Measurements from ENCODE around the gene OSBPL6. TPM values are rescaled to one million over a fixed set of nuclear protein-coding genes. Genes with fewer than 3 reads are reported as not detected.

OSBPL6 gene
- total and polyA plus RNA-seq, 2 of the 13 experiments (the other 11 are each of a cell fraction or from before 2014, with no cell fraction given), result 0.03 to 0.11 TPM

DNA sequence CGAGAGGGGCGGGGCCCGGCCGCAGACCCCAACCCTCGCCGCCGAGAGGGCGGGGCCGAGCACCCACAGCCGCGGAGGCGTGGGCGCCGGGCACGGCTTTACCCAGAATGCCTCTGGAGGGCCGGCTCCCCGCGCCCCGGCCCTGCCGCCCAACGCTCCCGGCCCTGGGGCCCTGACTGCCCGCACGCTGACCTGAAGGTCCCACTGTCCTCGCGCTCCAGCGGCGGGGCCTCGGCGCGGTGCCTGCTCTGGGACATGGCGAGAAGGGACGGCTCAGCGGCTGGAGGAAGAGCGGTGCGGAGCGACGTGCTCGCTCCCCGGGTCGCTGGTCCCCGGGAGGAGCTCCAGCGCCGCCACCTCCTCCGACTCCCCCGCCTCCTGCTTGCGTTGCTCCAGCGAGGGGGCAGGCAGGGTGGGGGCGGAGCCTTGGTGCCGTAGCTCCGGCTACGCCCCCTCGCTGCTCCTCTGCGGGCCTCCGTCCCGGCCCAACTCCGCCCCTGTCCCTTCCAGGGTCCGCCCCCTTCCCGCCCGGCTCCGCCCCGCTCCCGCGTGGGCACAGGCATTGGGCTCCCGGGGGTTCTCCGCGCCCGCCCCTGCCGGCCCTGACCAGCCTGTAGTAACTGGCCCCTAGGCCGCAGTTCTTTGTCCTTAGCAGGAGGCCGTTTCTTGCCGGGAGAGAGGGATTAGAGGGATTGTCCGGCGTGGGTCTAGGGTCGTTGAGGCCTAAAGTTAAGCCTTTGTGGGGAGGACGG lies 256.6 kb downstream of the OSBPL6 start, which contains the start of the genes PJVK and PRKRA (continued):
- TF ChIP-seq, protein P1, sequence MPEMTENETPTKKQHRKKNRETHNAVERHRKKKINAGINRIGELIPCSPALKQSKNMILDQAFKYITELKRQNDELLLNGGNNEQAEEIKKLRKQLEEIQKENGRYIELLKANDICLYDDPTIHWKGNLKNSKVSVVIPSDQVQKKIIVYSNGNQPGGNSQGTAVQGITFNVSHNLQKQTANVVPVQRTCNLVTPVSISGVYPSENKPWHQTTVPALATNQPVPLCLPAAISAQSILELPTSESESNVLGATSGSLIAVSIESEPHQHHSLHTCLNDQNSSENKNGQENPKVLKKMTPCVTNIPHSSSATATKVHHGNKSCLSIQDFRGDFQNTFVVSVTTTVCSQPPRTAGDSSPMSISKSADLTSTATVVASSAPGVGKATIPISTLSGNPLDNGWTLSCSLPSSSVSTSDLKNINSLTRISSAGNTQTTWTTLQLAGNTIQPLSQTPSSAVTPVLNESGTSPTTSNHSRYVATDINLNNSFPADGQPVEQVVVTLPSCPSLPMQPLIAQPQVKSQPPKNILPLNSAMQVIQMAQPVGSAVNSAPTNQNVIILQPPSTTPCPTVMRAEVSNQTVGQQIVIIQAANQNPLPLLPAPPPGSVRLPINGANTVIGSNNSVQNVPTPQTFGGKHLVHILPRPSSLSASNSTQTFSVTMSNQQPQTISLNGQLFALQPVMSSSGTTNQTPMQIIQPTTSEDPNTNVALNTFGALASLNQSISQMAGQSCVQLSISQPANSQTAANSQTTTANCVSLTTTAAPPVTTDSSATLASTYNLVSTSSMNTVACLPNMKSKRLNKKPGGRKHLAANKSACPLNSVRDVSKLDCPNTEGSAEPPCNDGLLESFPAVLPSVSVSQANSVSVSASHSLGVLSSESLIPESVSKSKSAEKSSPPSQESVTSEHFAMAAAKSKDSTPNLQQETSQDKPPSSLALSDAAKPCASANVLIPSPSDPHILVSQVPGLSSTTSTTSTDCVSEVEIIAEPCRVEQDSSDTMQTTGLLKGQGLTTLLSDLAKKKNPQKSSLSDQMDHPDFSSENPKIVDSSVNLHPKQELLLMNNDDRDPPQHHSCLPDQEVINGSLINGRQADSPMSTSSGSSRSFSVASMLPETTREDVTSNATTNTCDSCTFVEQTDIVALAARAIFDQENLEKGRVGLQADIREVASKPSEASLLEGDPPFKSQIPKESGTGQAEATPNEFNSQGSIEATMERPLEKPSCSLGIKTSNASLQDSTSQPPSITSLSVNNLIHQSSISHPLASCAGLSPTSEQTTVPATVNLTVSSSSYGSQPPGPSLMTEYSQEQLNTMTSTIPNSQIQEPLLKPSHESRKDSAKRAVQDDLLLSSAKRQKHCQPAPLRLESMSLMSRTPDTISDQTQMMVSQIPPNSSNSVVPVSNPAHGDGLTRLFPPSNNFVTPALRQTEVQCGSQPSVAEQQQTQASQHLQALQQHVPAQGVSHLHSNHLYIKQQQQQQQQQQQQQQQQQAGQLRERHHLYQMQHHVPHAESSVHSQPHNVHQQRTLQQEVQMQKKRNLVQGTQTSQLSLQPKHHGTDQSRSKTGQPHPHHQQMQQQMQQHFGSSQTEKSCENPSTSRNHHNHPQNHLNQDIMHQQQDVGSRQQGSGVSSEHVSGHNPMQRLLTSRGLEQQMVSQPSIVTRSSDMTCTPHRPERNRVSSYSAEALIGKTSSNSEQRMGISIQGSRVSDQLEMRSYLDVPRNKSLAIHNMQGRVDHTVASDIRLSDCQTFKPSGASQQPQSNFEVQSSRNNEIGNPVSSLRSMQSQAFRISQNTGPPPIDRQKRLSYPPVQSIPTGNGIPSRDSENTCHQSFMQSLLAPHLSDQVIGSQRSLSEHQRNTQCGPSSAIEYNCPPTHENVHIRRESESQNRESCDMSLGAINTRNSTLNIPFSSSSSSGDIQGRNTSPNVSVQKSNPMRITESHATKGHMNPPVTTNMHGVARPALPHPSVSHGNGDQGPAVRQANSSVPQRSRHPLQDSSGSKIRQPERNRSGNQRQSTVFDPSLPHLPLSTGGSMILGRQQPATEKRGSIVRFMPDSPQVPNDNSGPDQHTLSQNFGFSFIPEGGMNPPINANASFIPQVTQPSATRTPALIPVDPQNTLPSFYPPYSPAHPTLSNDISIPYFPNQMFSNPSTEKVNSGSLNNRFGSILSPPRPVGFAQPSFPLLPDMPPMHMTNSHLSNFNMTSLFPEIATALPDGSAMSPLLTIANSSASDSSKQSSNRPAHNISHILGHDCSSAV (CRISPR knock-in tag; IDR thresholded peaks at IDR 0.05; ENCODE audit: borderline replicate concordance), result no peak
- TF ChIP-seq, protein P2, sequence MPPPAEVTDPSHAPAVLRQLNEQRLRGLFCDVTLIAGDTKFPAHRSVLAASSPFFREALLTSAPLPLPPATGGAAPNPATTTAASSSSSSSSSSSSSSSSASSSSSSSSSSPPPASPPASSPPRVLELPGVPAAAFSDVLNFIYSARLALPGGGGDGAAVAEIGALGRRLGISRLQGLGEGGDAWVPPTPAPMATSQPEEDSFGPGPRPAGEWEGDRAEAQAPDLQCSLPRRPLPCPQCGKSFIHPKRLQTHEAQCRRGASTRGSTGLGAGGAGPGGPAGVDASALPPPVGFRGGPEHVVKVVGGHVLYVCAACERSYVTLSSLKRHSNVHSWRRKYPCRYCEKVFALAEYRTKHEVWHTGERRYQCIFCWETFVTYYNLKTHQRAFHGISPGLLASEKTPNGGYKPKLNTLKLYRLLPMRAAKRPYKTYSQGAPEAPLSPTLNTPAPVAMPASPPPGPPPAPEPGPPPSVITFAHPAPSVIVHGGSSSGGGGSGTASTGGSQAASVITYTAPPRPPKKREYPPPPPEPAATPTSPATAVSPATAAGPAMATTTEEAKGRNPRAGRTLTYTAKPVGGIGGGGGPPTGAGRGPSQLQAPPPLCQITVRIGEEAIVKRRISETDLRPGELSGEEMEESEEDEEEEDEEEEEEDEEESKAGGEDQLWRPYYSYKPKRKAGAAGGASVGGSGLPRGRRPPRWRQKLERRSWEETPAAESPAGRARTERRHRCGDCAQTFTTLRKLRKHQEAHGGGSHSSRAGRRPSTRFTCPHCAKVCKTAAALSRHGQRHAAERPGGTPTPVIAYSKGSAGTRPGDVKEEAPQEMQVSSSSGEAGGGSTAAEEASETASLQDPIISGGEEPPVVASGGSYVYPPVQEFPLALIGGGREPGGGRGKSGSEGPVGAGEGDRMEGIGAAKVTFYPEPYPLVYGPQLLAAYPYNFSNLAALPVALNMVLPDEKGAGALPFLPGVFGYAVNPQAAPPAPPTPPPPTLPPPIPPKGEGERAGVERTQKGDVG (CRISPR knock-in tag; IDR thresholded peaks at IDR 0.05; ENCODE audit: borderline replicate concordance), result no peak; the same call in 1 of the 2 replicates
- TF ChIP-seq GFI1 (CRISPR knock-in tag; IDR thresholded peaks at IDR 0.05; ENCODE audit: borderline replicate concordance) (no peak), SMAD1 (CRISPR knock-in tag; IDR thresholded peaks at IDR 0.05; ENCODE audit: borderline replicate concordance, low read depth) (no peak; the same call in 1 of the 2 replicates), ATM (IDR thresholded peaks at IDR 0.05; ENCODE audit: borderline replicate concordance) (no peak), NCOR1 (IDR thresholded peaks at IDR 0.05; ENCODE audit: borderline replicate concordance, low read length) (no peak; the same call in 1 of the 2 replicates), KLF6 (CRISPR knock-in tag; IDR thresholded peaks at IDR 0.05) (peak; percentile 90), IKZF5 (CRISPR knock-in tag; IDR thresholded peaks at IDR 0.05) (peak; percentile 89), GABPA (IDR thresholded peaks at IDR 0.05; ENCODE audit: low read depth, low read length) (no peak), GABPA (CRISPR knock-in tag; IDR thresholded peaks at IDR 0.05; ENCODE audit: low read depth) (peak; percentile 15; the same call in 1 of the 2 replicates), TOPORS (CRISPR knock-in tag; IDR thresholded peaks at IDR 0.05) (0 out of 2 replicates have a peak, but pooled peaks have one; percentile 17), ZNF891 (CRISPR knock-in tag; IDR thresholded peaks at IDR 0.05) (no peak), ATF1 (CRISPR knock-in tag; IDR thresholded peaks at IDR 0.05) (no peak)
